SJCRH30 (cell line): ENCODE results near the gene GHDC. TPM values are rescaled to one million over a fixed set of nuclear protein-coding genes. Genes with fewer than 3 reads are reported as not detected.
A peak's percentile ranks its signal among the peaks of the same experiment; 100 is the strongest.
"Not testable (repeated sequence)": the region's sequence is repeated elsewhere in the genome, so short reads cannot be mapped to it uniquely, and the experiment has no call there.

Experiments used
- DNase-seq, 2 experiments: peaks; one replicate each; pipeline ENCODE4 v3.0.0-alpha.2; 2015 to 2020
- H3K27ac ChIP-seq: fragments of 250-450 bp; sonication (Bioruptor Pico); 2 replicates; pipeline ENCODE4 v1.5.1; 2020; ENCODE audit warnings: mild to moderate bottlenecking, moderate library complexity
- H3K27me3 ChIP-seq: fragments of 250-450 bp; sonication (Bioruptor Pico); 2 replicates; pipeline ENCODE4 v1.5.1; 2020; ENCODE audit warnings: mild to moderate bottlenecking, moderate library complexity
- H3K36me3 ChIP-seq: fragments of 250-450 bp; sonication (Bioruptor Pico); 2 replicates; pipeline ENCODE4 v1.5.1; 2020; ENCODE audit warnings: mild to moderate bottlenecking, moderate library complexity
- H3K4me1 ChIP-seq: fragments of 250-450 bp; sonication (Bioruptor Pico); 2 replicates; pipeline ENCODE4 v1.5.1; 2020; ENCODE audit warnings: mild to moderate bottlenecking, moderate library complexity
- H3K4me3 ChIP-seq: fragments of 250-450 bp; sonication (Bioruptor Pico); 2 replicates; pipeline ENCODE4 v1.5.1; 2020; ENCODE audit warnings: mild to moderate bottlenecking, moderate library complexity
- H3K9me3 ChIP-seq: fragments of 250-450 bp; sonication (Bioruptor Pico); replicated peaks from 2 replicates; pipeline ENCODE4 v1.5.1; 2020; ENCODE audit warnings: mild to moderate bottlenecking, moderate library complexity
- total RNA-seq: library from RNA; depleted of rRNA; stranded (reverse); fragments of >200 nt; shearing (Covaris generic); gene quantifications from 2 replicates; pipeline ENCODE4 v1.2.3, GENCODE V29; 2014

GHDC gene
- total RNA-seq, 1 experiment from 2014 or later: 9.9 TPM

- Histone ChIP-seq H3K9me3 (no peaks in the 10 kb centered on the region), H3K4me1 (peaks cover 5% of the 10 kb centered on the region), H3K36me3 (no peaks in the 10 kb centered on the region), H3K27ac (no peak overlapping the region), H3K4me3 (no peak overlapping the region), H3K27me3 (no peaks in the 10 kb centered on the region)
- DNase-seq: no peak
Observed at GRCh38 chr17:42197564-42198156, 3.4 kb upstream of the GHDC start.

GRCh38 chr17:42193216-42193968 is 902 bp downstream of the GHDC start:
- Histone ChIP-seq H3K27ac (no peak overlapping the region), H3K4me3 (peak overlapping the region; percentile 72), H3K36me3 (no peaks in the 10 kb centered on the region), H3K27me3 (no peaks in the 10 kb centered on the region), H3K4me1 (peaks cover 5% of the 10 kb centered on the region), H3K9me3 (no peaks in the 10 kb centered on the region)
- DNase-seq: no peak

- Histone ChIP-seq H3K4me3 (no peak overlapping the region), H3K27ac (no peak overlapping the region), H3K27me3 (no peaks in the 10 kb centered on the region), H3K36me3 (no peaks in the 10 kb centered on the region), H3K9me3 (no peaks in the 10 kb centered on the region), H3K4me1 (peaks cover 5% of the 10 kb centered on the region)
- no peak for DNase-seq
Observed at GRCh38 chr17:42192189-42193126, 1.8 kb downstream of the GHDC start.

- H3K4me1 ChIP-seq: peaks cover 10% of the 10 kb centered on the region
- H3K9me3 ChIP-seq: no peaks in the 10 kb centered on the region
- H3K27me3 ChIP-seq: no peaks in the 10 kb centered on the region
- H3K4me3 ChIP-seq: no peak overlapping the region
- no peak for DNase-seq
- no peak overlapping the region for H3K27ac ChIP-seq
- H3K36me3 ChIP-seq: no peaks in the 10 kb centered on the region
Observed at GRCh38 chr17:42191275-42191608, 3.1 kb downstream of the GHDC start.

GRCh38 chr17:42190491-42191274 is 3.6 kb downstream of the GHDC start:
- no peaks in the 10 kb centered on the region for H3K27me3 ChIP-seq
- H3K36me3 ChIP-seq: no peaks in the 10 kb centered on the region
- DNase-seq: no peak
- H3K9me3 ChIP-seq: no peaks in the 10 kb centered on the region
- no peak overlapping the region for H3K27ac ChIP-seq
- peaks cover 14% of the 10 kb centered on the region for H3K4me1 ChIP-seq
- H3K4me3 ChIP-seq: no peak overlapping the region

- peaks cover 18% of the 10 kb centered on the region for H3K4me1 ChIP-seq
Observed at GRCh38 chr17:42189651-42189965, 4.7 kb downstream of the GHDC start.

GRCh38 chr17:42188749-42189650 is 5.3 kb downstream of the GHDC start:
- no peak overlapping the region for H3K27ac ChIP-seq
- no peaks in the 10 kb centered on the region for H3K9me3 ChIP-seq
- H3K4me1 ChIP-seq: peaks cover 19% of the 10 kb centered on the region
- no peaks in the 10 kb centered on the region for H3K36me3 ChIP-seq
- H3K27me3 ChIP-seq: no peaks in the 10 kb centered on the region
- no peak for DNase-seq
- no peak overlapping the region for H3K4me3 ChIP-seq

More at GRCh38 chr17:42189651-42189965, 4.7 kb downstream of the GHDC start:
- Histone ChIP-seq H3K4me3 (no peak overlapping the region), H3K36me3 (no peaks in the 10 kb centered on the region), H3K27ac (no peak overlapping the region), H3K27me3 (no peaks in the 10 kb centered on the region), H3K9me3 (no peaks in the 10 kb centered on the region)
- no peak for DNase-seq

- DNase-seq: no peak
Observed at GRCh38 chr17:42187833-42188232, 6.5 kb downstream of the GHDC start.

GRCh38 chr17:42186191-42186590 is 8.1 kb downstream of the GHDC start:
- not testable (repeated sequence) for H3K4me3 ChIP-seq, DNase-seq, H3K9me3 ChIP-seq, H3K27me3 ChIP-seq, H3K36me3 ChIP-seq, H3K27ac ChIP-seq
- H3K4me1 ChIP-seq: peaks cover 19% of the 10 kb centered on the region

More at GRCh38 chr17:42187833-42188232, 6.5 kb downstream of the GHDC start:
- no peak overlapping the region for H3K27ac ChIP-seq
- no peak overlapping the region for H3K4me3 ChIP-seq
- peaks cover 19% of the 10 kb centered on the region for H3K4me1 ChIP-seq
- H3K36me3 ChIP-seq: no peaks in the 10 kb centered on the region
- no peaks in the 10 kb centered on the region for H3K27me3 ChIP-seq
- no peaks in the 10 kb centered on the region for H3K9me3 ChIP-seq

GRCh38 chr17:42185621-42185930 is 8.7 kb downstream of the GHDC start:
- peak in 1 of 2 experiments; percentile 21 for DNase-seq
- Histone ChIP-seq H3K9me3 (no peaks in the 10 kb centered on the region), H3K4me1 (peaks cover 19% of the 10 kb centered on the region), H3K4me3 (no peak overlapping the region), H3K36me3 (no peaks in the 10 kb centered on the region), H3K27me3 (no peaks in the 10 kb centered on the region), H3K27ac (no peak overlapping the region)

GRCh38 chr17:42184713-42185620 is 9.3 kb downstream of the GHDC start, which contains the start of gene HCRT:
Gene HCRT, minus strand, starts transcription at chr17:42185452. Its CDS starts 87 bp downstream, at chr17:42185365.
- H3K27ac ChIP-seq: no peak within 1 kb of the TSS
- H3K27me3 ChIP-seq: no peaks in the 10 kb centered on the region
- DNase-seq: peak in 1 of 2 experiments; percentile 55
- peak within 1 kb of the TSS; percentile 62 for H3K4me3 ChIP-seq
- no peaks in the 10 kb centered on the region for H3K9me3 ChIP-seq
- H3K4me1 ChIP-seq: peaks cover 19% of the 10 kb centered on the region
- H3K36me3 ChIP-seq: no peaks in the 10 kb centered on the region

- Histone ChIP-seq H3K27ac (no peak overlapping the region), H3K4me1 (peaks cover 19% of the 10 kb centered on the region), H3K27me3 (0 out of 2 replicates have a peak, but pooled peaks cover 3% of the 10 kb centered on the region), H3K9me3 (0 out of 2 replicates have a peak, but pooled peaks cover 3% of the 10 kb centered on the region), H3K36me3 (no peaks in the 10 kb centered on the region), H3K4me3 (peak overlapping the region; percentile 62)
- peak; percentile 67 to 78 for DNase-seq
Observed at GRCh38 chr17:42183741-42184711, 10.3 kb downstream of the GHDC start.
